GM12878 (cell line): ENCODE data around the gene PEMT. TPM values are rescaled to one million over a fixed set of nuclear protein-coding genes. Genes with fewer than 3 reads are reported as not detected.

Source experiments
- ATF2 ChIP-seq: IDR thresholded peaks from 2 replicates; pipeline ENCODE4 v1.6.1; 2012; ENCODE audit warnings: low read length, inconsistent platforms
- BCLAF1 ChIP-seq: fragments of 450-650 bp; IDR thresholded peaks from 2 replicates; pipeline ENCODE4 v1.6.1; 2017; ENCODE audit warnings: antibody characterized with exemption, mild to moderate bottlenecking, moderate library complexity
- CHD2 ChIP-seq: IDR thresholded peaks from 2 replicates; pipeline ENCODE4 v1.6.1; 2011; ENCODE audit warnings: low read depth, low read length, improper control_type of control experiment, borderline replicate concordance
- CTCF ChIP-seq, 3 experiments: IDR thresholded peaks in 2 of 3; conservative IDR thresholded peaks in 1 of 3; 2 replicates each; pipeline ENCODE4 v1.5.1; 2011; ENCODE audit warnings: low read depth in 3 of 3, low read length in 3 of 3, mild to moderate bottlenecking in 3 of 3, control low read depth in 2 of 3, moderate library complexity in 2 of 3, inconsistent platforms in 1 of 3, mixed read lengths in 1 of 3; ENCODE audit not compliant: control insufficient read depth in 2 of 3, insufficient read depth in 1 of 3; ENCODE audit errors: extremely low read depth in 1 of 3
- ELK1 ChIP-seq: IDR thresholded peaks from 2 replicates; pipeline ENCODE4 v1.6.1; 2012; ENCODE audit warnings: low read depth, low read length, improper control_type of control experiment
- ETV6 ChIP-seq, 2 experiments: fragments of 450-650 bp in 1 of 2; IDR thresholded peaks in 1 of 2; conservative IDR thresholded peaks in 1 of 2; 2 replicates each; pipeline ENCODE4 v1.6.1; 2014; ENCODE audit warnings: antibody characterized with exemption in 1 of 2, borderline replicate concordance in 1 of 2, low read depth in 1 of 2, mild to moderate bottlenecking in 1 of 2, moderate library complexity in 1 of 2
- GABPA ChIP-seq: IDR thresholded peaks from 2 replicates; pipeline ENCODE4 v1.6.1; 2014; ENCODE audit warnings: antibody characterized with exemption, low read depth, mild to moderate bottlenecking, inconsistent platforms
- IRF4 ChIP-seq: IDR thresholded peaks from 2 replicates; pipeline ENCODE4 v1.6.1; 2011; ENCODE audit warnings: low read depth, low read length
- JUNB ChIP-seq: IDR thresholded peaks from 2 replicates; pipeline ENCODE4 v1.6.1; 2016; ENCODE audit warnings: antibody characterized with exemption, mild to moderate bottlenecking
- MXI1 ChIP-seq: fragments of 150-350 bp; IDR thresholded peaks from 2 replicates; pipeline ENCODE4 v1.6.1; 2011; ENCODE audit warnings: low read depth, mild to moderate bottlenecking, inconsistent platforms, low read length, improper control_type of control experiment
- NFYA ChIP-seq: IDR thresholded peaks from 2 replicates; pipeline ENCODE4 v1.6.1; 2011; ENCODE audit warnings: low read depth, mild to moderate bottlenecking, low read length, improper control_type of control experiment, borderline replicate concordance
- POU2F2 ChIP-seq: IDR thresholded peaks from 3 replicates; pipeline ENCODE4 v1.6.1; 2011; ENCODE audit warnings: low read depth, mild to moderate bottlenecking, low read length, borderline replicate concordance
- PRDM15 ChIP-seq: fragments of 450-650 bp; formaldehyde crosslinking; IDR thresholded peaks from 2 replicates; pipeline ENCODE4 v1.4.0; 2020; ENCODE audit warnings: mild to moderate bottlenecking, moderate library complexity
- RB1 ChIP-seq: fragments of 450-650 bp; formaldehyde crosslinking; IDR thresholded peaks from 2 replicates; pipeline ENCODE4 v1.6.1; 2017; ENCODE audit warnings: mild to moderate bottlenecking, borderline replicate concordance
- SMARCA5 ChIP-seq: fragments of 450-650 bp; IDR thresholded peaks from 2 replicates; pipeline ENCODE4 v1.6.1; 2017; ENCODE audit warnings: mild to moderate bottlenecking
- SMC3 ChIP-seq: IDR thresholded peaks from 2 replicates; pipeline ENCODE4 v1.6.1; 2011; ENCODE audit warnings: low read length, improper control_type of control experiment, borderline replicate concordance
- SP1 ChIP-seq: IDR thresholded peaks from one replicate; pipeline ENCODE4 v1.6.1; 2011; ENCODE audit warnings: low read depth, low read length
- STAT3 ChIP-seq: IDR thresholded peaks from 2 replicates; pipeline ENCODE4 v1.6.1; 2011; ENCODE audit warnings: low read depth, low read length, improper control_type of control experiment
- ZNF274 ChIP-seq: IDR thresholded peaks from one replicate; pipeline ENCODE4 v1.8.0; 2011; ENCODE audit not compliant: insufficient read length, insufficient read depth
- ZNF384 ChIP-seq: IDR thresholded peaks from 2 replicates; pipeline ENCODE4 v1.6.1; 2012; ENCODE audit warnings: low read depth, mild to moderate bottlenecking, low read length, improper control_type of control experiment, borderline replicate concordance
- polyA plus RNA-seq, 11 experiments: library from polyadenylated mRNA; depleted of rRNA in 4 of 11; unstranded in 6 of 11; stranded (reverse) in 5 of 11; fragments of >200 nt; fragmentation: Nextera tagmentation in 4 of 11; fragmentation: Illumina TruSeq in 1 of 11; extraction: Ambion mirVana in 4 of 11; extraction: Trizol in 1 of 11; gene quantifications; 1 replicate in 1 of 11; 2 replicates in 10 of 11; pipeline versions ENCODE4 v1.2.1 to v1.2.3, GENCODE V29; 2011 to 2016; ENCODE audit warnings: inconsistent platforms in 2 of 11, missing spikeins in 2 of 11, low read depth in 1 of 11
- total RNA-seq, 4 experiments: library from RNA; depleted of rRNA in 3 of 4; stranded (reverse); fragments of >200 nt in 3 of 4; fragmentation: Illumina TruSeq in 1 of 4; extraction: Trizol in 1 of 4; gene quantifications; 2 replicates each; pipeline versions ENCODE4 v1.2.1 to v1.2.3, GENCODE V29; 2013 to 2021

PEMT gene
- total and polyA plus RNA-seq, 10 of the 15 experiments (the other 5 are each of a cell fraction or from before 2014, with no cell fraction given) = 2.8 to 44.7 (median 25.4) TPM

GRCh38 chr17:17613708-17614114, 22.2 kb upstream of the PEMT start (continued):
- no peak; the same call in 2 of the 3 replicates for TF ChIP-seq POU2F2
- no peak for TF ChIP-seq BCLAF1
- TF ChIP-seq SP1 = no peak
- TF ChIP-seq ZNF384 = no peak
- no peak for TF ChIP-seq GABPA
- TF ChIP-seq IRF4 = no peak
- TF ChIP-seq ATF2 = no peak
- TF ChIP-seq SMC3 = peak; percentile 57
- TF ChIP-seq PRDM15 (CRISPR knock-in tag) = no peak
- TF ChIP-seq CHD2 = no peak
- peak; percentile 44 for TF ChIP-seq JUNB
- no peak for TF ChIP-seq ELK1
- no peak for TF ChIP-seq ETV6 (conservative IDR thresholded peaks at IDR 0.05 in 1 of 2, IDR thresholded peaks at IDR 0.05 in 1 of 2; ENCODE audit: borderline replicate concordance in 1 of 2, low read depth in 1 of 2)
- no peak for TF ChIP-seq MXI1
- TF ChIP-seq ZNF274 = no peak
- no peak for TF ChIP-seq STAT3
- TF ChIP-seq SMARCA5 = no peak
- TF ChIP-seq RB1 = no peak
- TF ChIP-seq CTCF (IDR thresholded peaks at IDR 0.05 in 2 of 3, conservative IDR thresholded peaks at IDR 0.05 in 1 of 3; ENCODE audit: control insufficient read depth in 2 of 3, extremely low read depth in 1 of 3, insufficient read depth in 1 of 3, low read depth in 3 of 3, low read length in 3 of 3) = peak; percentile 53 to 78 (median 76)
- no peak for TF ChIP-seq NFYA
